ENCODE data around the gene GALR2. TPM values are rescaled to one million over a fixed set of nuclear protein-coding genes. Genes with fewer than 3 reads are reported as not detected.

Gene GALR2
- total RNA-seq, 2 donors from 2014 or later, result not detected

GRCh38 chr17:76087531-76087930 is 12.9 kb downstream of the GALR2 start:
- Histone ChIP-seq H3K36me3 (peaks cover 87% of the 10 kb centered on the region), H3K27me3 (no peaks in the 10 kb centered on the region), H3K9me3 (no peaks in the 10 kb centered on the region), H3K27ac (no peak overlapping the region), H3K4me1 (peaks cover 0 to 8% of the 10 kb centered on the region in 2 donors), H3K4me3 (no peak overlapping the region)
- no peak for DNase-seq (ENCODE audit: low spot score)
- no peak for TF ChIP-seq CTCF (IDR thresholded peaks at IDR 0.05)

DNA sequence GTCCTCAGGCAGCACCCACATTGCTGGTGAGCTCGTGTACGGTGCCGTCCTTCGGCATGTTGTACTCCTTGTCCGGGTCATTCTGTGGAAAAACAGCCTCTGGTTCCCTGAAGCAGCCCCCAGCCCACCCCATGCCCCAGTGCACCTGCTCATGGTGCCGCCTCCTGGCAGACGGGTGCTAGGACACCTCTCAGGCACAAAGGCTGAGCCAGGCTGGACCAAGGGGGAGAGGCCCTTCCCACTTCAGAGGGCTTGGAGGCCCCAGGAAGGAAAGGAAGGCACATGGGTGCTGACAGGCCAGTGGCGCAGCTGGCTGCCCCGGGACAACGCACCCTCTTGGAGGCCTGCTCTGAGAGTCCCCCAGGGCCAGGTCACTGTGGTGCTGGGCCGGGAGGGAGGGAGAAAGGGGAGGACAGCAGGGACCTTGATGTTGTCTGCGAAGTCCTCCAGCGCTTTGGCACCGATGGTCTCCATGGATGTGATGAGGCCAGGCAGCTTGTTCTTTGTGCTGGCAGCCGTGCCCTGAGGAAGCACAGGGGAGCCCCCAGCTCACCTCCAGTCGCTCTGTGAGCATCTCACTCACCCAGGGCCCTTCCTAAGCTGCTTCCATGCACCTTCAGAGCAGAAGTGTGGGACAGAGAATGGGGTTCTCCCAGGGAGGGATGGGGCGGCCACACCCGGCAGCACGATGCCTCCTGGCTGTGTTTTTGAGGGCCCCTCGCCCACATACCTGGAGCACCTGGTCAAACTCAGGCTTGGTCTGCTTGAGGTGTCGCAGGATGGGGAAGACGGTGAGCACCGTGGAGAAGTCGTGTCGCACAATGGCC is 13.7 kb downstream of the GALR2 start:
- H3K27ac ChIP-seq, result no peak overlapping the region

GRCh38 chr17:76088868-76089576 is 14.4 kb downstream of the GALR2 start:
- Histone ChIP-seq H3K4me1 (peaks cover 0 to 8% of the 10 kb centered on the region in 2 donors), H3K9me3 (no peaks in the 10 kb centered on the region), H3K27me3 (no peaks in the 10 kb centered on the region), H3K4me3 (no peak overlapping the region), H3K27ac (no peak overlapping the region), H3K36me3 (peaks cover 93% of the 10 kb centered on the region)
- DNase-seq (ENCODE audit: low spot score), result no peak
- TF ChIP-seq CTCF (IDR thresholded peaks at IDR 0.05), result no peak

More for the DNA sequence above, 13.7 kb downstream of the GALR2 start:
- H3K27me3 ChIP-seq, result no peaks in the 10 kb centered on the region
- no peak for DNase-seq (ENCODE audit: low spot score)
- TF ChIP-seq CTCF (IDR thresholded peaks at IDR 0.05), result no peak
- H3K9me3 ChIP-seq, result no peaks in the 10 kb centered on the region
- H3K36me3 ChIP-seq, result peaks cover 93% of the 10 kb centered on the region
- peaks cover 0 to 8% of the 10 kb centered on the region in 2 donors for H3K4me1 ChIP-seq
- no peak overlapping the region for H3K4me3 ChIP-seq

DNA sequence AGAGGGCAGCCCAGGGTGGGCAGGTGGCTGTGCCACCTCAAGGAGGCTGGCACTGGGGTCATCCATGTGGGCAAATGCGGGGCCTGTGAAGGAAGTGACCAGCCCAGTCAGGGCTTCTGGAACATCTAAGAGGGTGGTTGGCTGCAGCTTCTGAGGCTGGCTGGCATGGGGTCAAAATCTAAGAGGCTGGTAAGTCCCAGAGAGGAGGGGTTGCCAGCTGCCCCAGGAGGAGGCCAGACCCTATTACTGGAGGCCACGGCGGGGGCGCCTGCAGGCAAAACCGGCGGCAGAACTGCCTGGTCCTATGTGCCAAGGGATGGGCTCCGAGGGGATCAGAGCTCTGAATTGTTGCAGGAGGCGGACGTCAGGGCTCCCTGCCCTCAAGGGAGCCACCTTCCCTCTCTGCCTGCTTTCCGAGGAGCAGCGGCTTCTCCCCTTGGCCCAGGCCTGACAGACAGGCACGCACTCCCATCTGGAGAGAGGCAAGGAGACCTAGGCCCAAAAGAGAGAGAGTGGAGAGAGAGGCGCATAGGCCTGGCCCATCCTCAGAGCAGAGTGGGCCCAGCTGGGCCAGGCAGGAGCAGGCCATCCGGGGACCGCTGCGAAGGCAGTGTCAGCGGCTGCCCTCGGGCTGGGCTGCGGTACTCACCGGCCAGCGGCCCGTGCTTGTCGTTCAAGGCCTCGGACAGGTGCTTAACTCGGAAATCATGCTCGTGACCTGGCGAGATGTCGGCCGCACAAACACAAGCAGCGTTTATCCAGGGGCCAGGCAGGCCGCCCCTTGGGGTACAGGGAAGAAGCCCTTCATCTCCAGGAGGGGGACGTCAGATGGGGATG is 15.3 kb downstream of the GALR2 start:
- Histone ChIP-seq H3K4me1 (peaks cover 0 to 8% of the 10 kb centered on the region in 2 donors), H3K9me3 (no peaks in the 10 kb centered on the region), H3K4me3 (no peak overlapping the region), H3K36me3 (peaks cover 93% of the 10 kb centered on the region), H3K27me3 (no peaks in the 10 kb centered on the region), H3K27ac (no peak overlapping the region)
- TF ChIP-seq CTCF (IDR thresholded peaks at IDR 0.05), result no peak
- no peak for DNase-seq (ENCODE audit: low spot score)

DNA sequence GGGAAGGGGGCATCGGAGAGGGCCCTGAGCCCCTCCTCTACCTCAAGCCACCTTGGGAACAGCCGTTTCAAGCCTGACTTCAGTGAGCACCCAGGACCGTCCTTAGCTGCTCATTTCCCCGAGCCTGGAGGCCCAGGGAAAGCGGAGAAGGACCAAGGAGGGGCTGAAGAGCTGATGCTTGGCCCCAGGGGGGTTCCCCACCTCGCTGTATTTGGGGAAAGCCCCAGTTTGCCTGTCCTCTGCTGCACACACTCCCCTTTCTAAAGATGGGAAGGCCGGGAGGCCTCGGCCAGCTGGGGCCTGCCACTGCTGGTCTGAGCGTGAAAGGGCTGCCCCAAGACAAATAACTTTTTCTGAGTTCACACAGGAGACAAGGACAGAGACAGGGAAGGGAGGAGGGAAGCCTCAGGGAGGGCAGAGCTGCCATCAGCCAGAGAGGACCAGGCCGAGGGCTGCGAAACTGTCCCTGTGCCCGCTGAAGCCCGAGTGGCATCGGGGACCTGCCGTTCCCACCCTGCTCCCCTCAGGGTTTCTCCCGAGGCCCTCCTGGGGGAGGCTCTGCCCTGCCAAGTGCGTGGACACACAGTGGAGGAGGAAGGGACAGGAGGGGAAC is 16.0 kb downstream of the GALR2 start:
- H3K27ac ChIP-seq, result no peak overlapping the region
- DNase-seq (ENCODE audit: low spot score), result no peak

More for the DNA sequence above, 16.0 kb downstream of the GALR2 start:
- Histone ChIP-seq H3K4me3 (no peak overlapping the region), H3K36me3 (peaks cover 93% of the 10 kb centered on the region), H3K27me3 (no peaks in the 10 kb centered on the region), H3K9me3 (no peaks in the 10 kb centered on the region), H3K4me1 (peaks cover 0 to 8% of the 10 kb centered on the region in 2 donors)
- no peak for TF ChIP-seq CTCF (IDR thresholded peaks at IDR 0.05)

All from right atrium auricular region (tissue), 2 donors.